ENCODE data around the gene RRAS2. TPM values are rescaled to one million over a fixed set of nuclear protein-coding genes. Genes with fewer than 3 reads are reported as not detected.
"Not testable (repeated sequence)": the region's sequence is repeated elsewhere in the genome, so short reads cannot be mapped to it uniquely, and the experiment has no call there.

The RRAS2 gene
- total RNA-seq, 1 donor from 2014 or later, result 36.0 TPM

GRCh38 chr11:14254533-14255237, 104.3 kb downstream of the RRAS2 start:
- H3K27me3 Mint-ChIP-seq, result peaks cover 12% of the 10 kb centered on the region
- H3K36me3 Mint-ChIP-seq, result peaks cover 3% of the 10 kb centered on the region
- DNase-seq (ENCODE audit: extremely low spot score, unreplicated experiment), result no peak
- H3K4me1 Mint-ChIP-seq (ENCODE audit: unreplicated experiment), result peaks cover 6% of the 10 kb centered on the region
- no peak overlapping the region for H3K4me3 Mint-ChIP-seq
- H3K27ac Mint-ChIP-seq, result no peak overlapping the region
- no peaks in the 10 kb centered on the region for H3K9me3 Mint-ChIP-seq
- no peak for TF ChIP-seq CTCF (conservative IDR thresholded peaks at IDR 0.05)

GRCh38 chr11:14253840-14254239, 105.1 kb downstream of the RRAS2 start:
- Mint-ChIP-seq H3K4me3 (no peak overlapping the region), H3K27ac (no peak overlapping the region), H3K9me3 (no peaks in the 10 kb centered on the region), H3K4me1 (ENCODE audit: unreplicated experiment) (peaks cover 12% of the 10 kb centered on the region), H3K36me3 (peaks cover 3% of the 10 kb centered on the region), H3K27me3 (peaks cover 20% of the 10 kb centered on the region)
- DNase-seq (ENCODE audit: extremely low spot score, unreplicated experiment), result no peak
- no peak for TF ChIP-seq CTCF (conservative IDR thresholded peaks at IDR 0.05)

- DNase-seq (ENCODE audit: extremely low spot score, unreplicated experiment), result no peak
- Mint-ChIP-seq H3K4me3 (no peak overlapping the region), H3K36me3 (peaks cover 1% of the 10 kb centered on the region), H3K4me1 (ENCODE audit: unreplicated experiment) (peaks cover 14% of the 10 kb centered on the region), H3K9me3 (no peaks in the 10 kb centered on the region), H3K27me3 (peaks cover 22% of the 10 kb centered on the region), H3K27ac (no peak overlapping the region)
- no peak for TF ChIP-seq CTCF (conservative IDR thresholded peaks at IDR 0.05)
Observed at GRCh38 chr11:14253421-14253820, 105.6 kb downstream of the RRAS2 start.

- H3K27ac Mint-ChIP-seq; DNase-seq (ENCODE audit: extremely low spot score, unreplicated experiment); H3K36me3 Mint-ChIP-seq; H3K4me3 Mint-ChIP-seq; H3K9me3 Mint-ChIP-seq: not testable (repeated sequence)
- H3K27me3 Mint-ChIP-seq, result peaks cover 26% of the 10 kb centered on the region
- H3K4me1 Mint-ChIP-seq (ENCODE audit: unreplicated experiment), result peaks cover 11% of the 10 kb centered on the region
Observed at GRCh38 chr11:14252501-14252900, 106.5 kb downstream of the RRAS2 start.

- no peak for DNase-seq (ENCODE audit: extremely low spot score, unreplicated experiment)
- Mint-ChIP-seq H3K9me3 (no peaks in the 10 kb centered on the region), H3K27ac (no peak overlapping the region), H3K36me3 (no peaks in the 10 kb centered on the region), H3K4me3 (no peak overlapping the region), H3K4me1 (ENCODE audit: unreplicated experiment) (peaks cover 11% of the 10 kb centered on the region), H3K27me3 (peaks cover 29% of the 10 kb centered on the region)
- TF ChIP-seq CTCF (conservative IDR thresholded peaks at IDR 0.05), result no peak
Observed at GRCh38 chr11:14251754-14252153, 107.2 kb downstream of the RRAS2 start.

- Mint-ChIP-seq H3K4me3 (no peak overlapping the region), H3K4me1 (ENCODE audit: unreplicated experiment) (peaks cover 11% of the 10 kb centered on the region), H3K27me3 (peaks cover 35% of the 10 kb centered on the region), H3K9me3 (no peaks in the 10 kb centered on the region), H3K27ac (no peak overlapping the region), H3K36me3 (no peaks in the 10 kb centered on the region)
- no peak for DNase-seq (ENCODE audit: extremely low spot score, unreplicated experiment)
- TF ChIP-seq CTCF (conservative IDR thresholded peaks at IDR 0.05), result peak; percentile 95
Observed at GRCh38 chr11:14249121-14249963, 109.6 kb downstream of the RRAS2 start.

All from type B pancreatic cell (in vitro differentiated cells).